Hippocampal formation (tissue), 2 donors: ENCODE data around the gene NUP85.
"Not testable (repeated sequence)": the region's sequence is repeated elsewhere in the genome, so short reads cannot be mapped to it uniquely, and the experiment has no call there.

Experiments
- DNase-seq, 2 donors: peaks; one replicate each; lab custom pipeline; 2025; lab: John Stamatoyannopoulos, UW

NUP85 gene

DNA sequence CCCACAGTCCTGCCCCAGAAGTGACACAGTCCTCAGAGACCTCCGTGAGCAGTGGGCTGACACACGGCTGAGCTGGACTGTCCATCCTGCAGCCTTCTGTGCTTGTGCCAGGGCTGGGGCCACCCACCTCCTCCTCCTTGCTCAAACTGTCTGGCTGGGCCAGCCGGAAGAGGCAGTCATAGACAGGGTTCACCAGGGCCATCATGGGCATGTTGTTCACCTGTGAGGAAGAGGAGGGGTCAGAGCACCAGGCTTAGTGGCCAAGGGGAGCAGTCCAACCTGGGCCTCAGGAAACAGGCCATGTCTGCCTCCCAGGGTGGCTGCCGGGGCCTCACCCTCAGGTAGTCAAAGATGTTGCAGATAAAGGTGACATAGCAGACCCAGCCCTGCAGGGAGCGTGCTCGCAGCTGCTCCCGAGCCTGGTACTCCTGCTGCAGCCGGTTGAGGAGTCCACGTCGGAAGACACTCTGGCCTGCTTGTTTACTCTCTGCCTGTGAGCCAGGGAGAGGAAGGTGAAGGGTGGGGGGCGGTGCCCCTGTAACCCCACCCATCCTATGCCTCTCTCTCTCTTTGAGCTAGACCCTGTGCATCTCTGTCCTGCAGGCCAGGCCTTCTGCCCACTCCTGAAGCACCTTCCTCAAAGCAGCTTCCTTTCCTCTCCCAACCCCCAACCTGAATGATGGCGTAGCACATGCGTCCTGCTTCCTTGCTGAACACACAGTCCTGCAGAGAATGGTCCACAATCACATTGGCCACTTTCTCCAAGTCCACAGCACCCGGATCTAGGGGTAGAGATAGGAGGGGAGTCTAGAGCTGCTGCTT is 62.1 kb downstream of the NUP85 start:
- DNase-seq: no peak

DNA sequence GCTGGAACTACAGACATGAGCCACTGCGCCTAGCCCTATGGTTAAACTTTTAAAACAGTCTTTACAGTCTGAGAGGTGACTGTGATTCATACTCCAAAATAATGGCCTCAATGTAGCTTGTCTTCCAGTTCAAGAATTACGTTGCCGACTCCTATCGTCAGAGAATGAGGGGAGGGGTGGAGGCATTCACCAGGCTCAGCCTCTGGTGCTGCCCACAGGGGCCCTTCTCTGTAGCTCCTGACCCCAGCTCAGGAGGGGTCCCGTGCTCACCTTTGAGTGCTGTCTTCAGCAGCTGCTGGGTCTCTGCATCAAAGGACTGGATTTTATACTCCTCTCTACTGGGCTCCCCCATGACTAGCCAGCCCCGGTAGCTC is 64.4 kb downstream of the NUP85 start:
- DNase-seq: no peak

GRCh38 chr17:75270218-75270965 is 64.9 kb downstream of the NUP85 start:
- peak in 1 of 2 donors; percentile 60 for DNase-seq

DNA sequence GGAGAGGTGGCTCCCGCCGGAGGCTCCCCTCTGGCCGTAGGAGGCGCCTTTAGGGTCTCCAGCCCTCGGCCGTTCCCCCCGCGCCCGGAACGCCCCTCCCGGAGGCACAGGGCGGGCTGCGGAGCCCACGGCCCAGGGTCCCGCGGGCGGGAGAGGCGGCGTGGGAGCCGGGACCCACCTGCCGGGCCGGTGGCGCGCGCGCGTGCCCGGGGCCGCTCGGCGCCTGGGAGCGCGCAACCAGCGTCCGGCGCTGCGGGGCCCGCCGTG is 65.4 kb downstream of the NUP85 start, which contains the start of gene MIF4GD:
MIF4GD (minus strand) TSS at position 266 of the 267 bp plus-strand sequence. CDS start 1,036 bp downstream, outside the sequence.
- DNase-seq: peak in 1 of 2 donors; percentile 59

DNA sequence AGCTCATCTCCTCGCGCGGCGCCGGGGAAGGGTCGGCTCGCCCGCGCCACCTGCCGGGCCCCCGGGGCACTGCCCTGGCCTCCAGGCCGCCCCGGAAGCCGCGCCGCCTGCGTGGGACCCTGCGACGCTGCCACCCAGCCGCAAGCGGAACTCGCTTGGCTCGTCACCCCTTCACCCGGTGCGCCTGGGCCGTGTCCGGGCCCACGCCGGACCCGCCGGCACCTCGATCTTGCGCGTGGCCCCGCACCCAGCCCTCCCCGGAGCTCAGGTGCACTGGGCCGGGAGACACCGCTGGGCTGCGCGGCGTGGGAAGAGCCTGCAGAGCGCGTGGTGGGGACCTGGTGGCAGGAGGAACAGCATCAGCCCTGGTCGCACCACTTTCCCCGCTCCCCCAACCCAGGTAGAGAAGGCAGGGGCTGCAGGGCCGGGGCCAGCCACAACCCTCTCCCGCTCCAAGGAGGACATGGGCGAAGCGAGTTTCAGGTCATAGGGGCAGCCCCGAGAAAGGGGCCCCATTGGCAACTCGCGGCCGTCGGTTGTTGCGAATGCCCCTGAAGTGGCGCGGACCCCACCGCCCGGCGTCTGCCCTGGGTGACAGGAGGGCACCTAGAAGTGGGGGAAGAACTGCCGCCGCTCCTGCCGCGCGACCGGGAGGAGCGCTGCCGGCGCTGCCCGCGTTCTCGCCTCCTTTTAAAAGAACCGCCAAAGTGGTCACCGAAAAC is 65.9 kb downstream of the NUP85 start:
- DNase-seq: peak; percentile 41 to 72

- no peak for DNase-seq
Observed at GRCh38 chr17:75271955-75272847, 66.7 kb downstream of the NUP85 start.

DNA sequence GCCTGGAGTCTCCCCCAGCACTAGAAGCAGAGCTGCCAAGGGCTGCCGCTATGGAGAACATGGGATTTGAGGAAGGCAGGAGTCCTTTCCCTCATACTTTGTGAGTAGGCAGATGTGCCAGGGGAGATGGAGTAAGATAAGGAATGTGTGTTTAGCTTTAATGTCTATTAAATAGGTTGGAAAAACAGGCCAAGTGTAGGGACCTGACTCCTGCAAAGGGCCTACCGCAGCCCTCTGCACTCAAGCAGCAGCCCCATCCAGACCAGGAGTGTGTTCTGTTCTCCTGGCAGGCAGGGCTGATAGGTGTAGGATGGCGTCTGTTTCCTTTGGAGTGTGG is 67.3 kb downstream of the NUP85 start:
- DNase-seq: no peak

- DNase-seq: no peak
Observed at GRCh38 chr17:75273977-75274708, 68.7 kb downstream of the NUP85 start.

DNA sequence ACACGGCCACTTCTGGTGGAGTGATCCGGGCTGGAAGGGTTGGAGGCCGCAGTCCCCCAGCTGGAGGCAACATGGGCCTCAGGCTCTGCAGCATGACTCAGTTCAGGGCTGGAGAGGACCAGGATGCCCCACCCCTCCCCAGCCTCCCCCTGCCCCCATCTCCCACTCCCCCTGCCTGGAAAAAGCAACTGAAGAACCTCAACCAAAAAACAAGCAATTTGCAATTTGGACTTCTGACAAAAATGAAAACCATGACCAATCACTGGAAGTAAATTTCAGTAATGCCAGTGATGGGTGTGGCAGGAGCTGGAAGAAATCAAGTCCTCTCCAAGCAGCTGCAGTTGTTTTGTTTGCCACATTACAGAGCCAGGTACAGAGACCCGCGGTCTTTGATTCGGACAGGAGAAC is 72.2 kb downstream of the NUP85 start:
- DNase-seq: no peak

- not testable (repeated sequence) for DNase-seq
Observed at GRCh38 chr17:75280189-75280588, 74.7 kb downstream of the NUP85 start.

DNA sequence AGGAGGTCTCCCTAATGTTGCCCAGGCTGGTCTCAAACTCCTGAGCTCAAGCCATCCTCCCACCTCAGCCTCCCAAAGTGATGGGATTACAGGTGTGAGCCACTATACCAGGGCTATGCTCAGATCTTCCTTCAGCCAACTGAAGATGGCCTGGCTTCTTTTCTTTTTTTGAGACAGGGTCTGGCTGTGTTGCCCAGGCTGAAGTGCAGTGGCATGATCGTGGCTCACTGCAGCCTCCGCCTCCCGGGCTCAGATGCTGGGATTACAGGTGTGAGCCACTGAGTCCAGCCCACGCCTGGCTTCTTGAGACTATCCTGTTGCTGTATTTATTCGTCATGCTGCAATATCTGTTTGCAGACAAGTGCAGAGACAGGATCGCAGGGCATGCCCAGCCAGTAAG is 79.6 kb downstream of the NUP85 start:
- DNase-seq: no peak
